Endothelial cell of umbilical vein (primary cell): ENCODE data around the gene SLC6A9. TPM values are rescaled to one million over a fixed set of nuclear protein-coding genes. Genes with fewer than 3 reads are reported as not detected.

Source experiments
- Bru-seq: library from RNA; stranded (reverse); fragments of 400-500 nt; gene quantifications from one replicate; lab custom pipeline; 2021; lab: Mats Ljungman, UMichigan
- BruChase-seq, 2 experiments: library from RNA; stranded (reverse); fragments of 400-500 nt; gene quantifications; one replicate each; lab custom pipeline; 2021; lab: Mats Ljungman, UMichigan
- BruUV-seq: library from RNA; stranded (reverse); fragments of 400-500 nt; replicated peaks from 2 replicates; lab custom pipeline; 2021; lab: Mats Ljungman, UMichigan
- CTCF ChIA-PET: fragments of 300-600, 350-600 bp; sonication (Branson Sonifier 250); formaldehyde crosslinking; loops from one replicate; lab custom pipeline; 2021; ENCODE audit warnings: antibody characterized with exemption, inconsistent platforms; lab: Charles Lee
- POLR2A ChIA-PET: fragments of 300-600, 350-600 bp; sonication (Branson Sonifier 250); formaldehyde crosslinking; loops from one replicate; lab custom pipeline; 2021; ENCODE audit warnings: antibody characterized with exemption, inconsistent platforms; lab: Charles Lee
- DNase-seq: peaks from one replicate; pipeline ENCODE4 v3.0.0-alpha.2; 2011; ENCODE audit warnings: low read depth, low spot score
- FAIRE-seq: peaks from 2 replicates; lab custom pipeline; 2011; peaks lifted over from hg19 to GRCh38; lab: Jason Lieb, UNC
- H2AFZ ChIP-seq: 2 replicates; pipeline ENCODE4 v1.6.0; 2012; ENCODE audit warnings: low read depth, low read length, control low read depth, inconsistent platforms
- H3K27ac ChIP-seq: 2 replicates; pipeline ENCODE4 v1.5.1; 2011; ENCODE audit warnings: low read depth, mild to moderate bottlenecking, control low read depth, low read length, moderate library complexity; ENCODE audit not compliant: insufficient read depth
- H3K27me3 ChIP-seq, 2 experiments: 2 replicates each; pipeline versions ENCODE4 v1.6.0 to v1.6.1; 2011; ENCODE audit warnings: low read length in 2 of 2, mixed read lengths in 1 of 2; ENCODE audit not compliant: control insufficient read depth in 2 of 2, insufficient read depth in 2 of 2
- H3K36me3 ChIP-seq, 2 experiments: 2 replicates in 1 of 2; 3 replicates in 1 of 2; pipeline ENCODE4 v1.5.1; 2011; ENCODE audit warnings: low read length in 2 of 2, mild to moderate bottlenecking in 1 of 2, moderate library complexity in 1 of 2; ENCODE audit not compliant: control insufficient read depth in 2 of 2, insufficient read depth in 2 of 2; ENCODE audit errors: extremely low read depth in 1 of 2
- H3K4me1 ChIP-seq: 3 replicates; pipeline ENCODE4 v1.5.1; 2011; ENCODE audit warnings: mild to moderate bottlenecking, low read length; ENCODE audit not compliant: control insufficient read depth, insufficient read depth; ENCODE audit errors: extremely low read depth
- H3K4me2 ChIP-seq: 2 replicates; pipeline ENCODE4 v1.6.1; 2011; ENCODE audit warnings: low read length, control low read depth, mixed read lengths; ENCODE audit not compliant: insufficient read depth
- H3K4me3 ChIP-seq, 3 experiments: fragments of 200-600 bp in 1 of 3; sonication (generic), shearing (Covaris generic) in 1 of 3; replicated peaks in 1 of 3; 2 replicates each; pipeline ENCODE4 v1.5.1; 2011 to 2016; ENCODE audit warnings: control low read depth in 3 of 3, low read length in 3 of 3, mild to moderate bottlenecking in 2 of 3, inconsistent platforms in 1 of 3, low read depth in 1 of 3, moderate library complexity in 1 of 3; ENCODE audit not compliant: insufficient read depth in 1 of 3
- H3K79me2 ChIP-seq: 2 replicates; pipeline ENCODE4 v1.6.0; 2012; ENCODE audit warnings: low read length, inconsistent platforms; ENCODE audit not compliant: control insufficient read depth, insufficient read depth
- H3K9ac ChIP-seq: replicated peaks from 2 replicates; pipeline ENCODE3; 2011; ENCODE audit warnings: low read length, control low read depth; ENCODE audit not compliant: insufficient read depth; ENCODE audit errors: extremely low read depth
- H3K9me1 ChIP-seq: replicated peaks from 3 replicates; pipeline ENCODE4 v1.6.0; 2011; ENCODE audit warnings: mild to moderate bottlenecking, low read length; ENCODE audit not compliant: control insufficient read depth, insufficient read depth; ENCODE audit errors: extremely low read depth
- H3K9me3 ChIP-seq: replicated peaks from 2 replicates; pipeline ENCODE4 v1.5.1; 2012; ENCODE audit warnings: low read length, inconsistent platforms; ENCODE audit not compliant: control insufficient read depth, insufficient read depth
- H4K20me1 ChIP-seq: replicated peaks from 2 replicates; pipeline ENCODE3; 2011; ENCODE audit warnings: mild to moderate bottlenecking, low read length; ENCODE audit not compliant: control insufficient read depth, insufficient read depth; ENCODE audit errors: extremely low read depth
- CTCF ChIP-seq, 2 donors: IDR thresholded peaks; 1 replicate in 1 of 2; 2 replicates in 1 of 2; pipeline ENCODE4 v1.5.1; 2011; ENCODE audit warnings: low read length in 2 of 2, mild to moderate bottlenecking in 2 of 2, moderate library complexity in 2 of 2, control low read depth in 1 of 2, inconsistent platforms in 1 of 2, low read depth in 1 of 2; ENCODE audit not compliant: insufficient read depth in 1 of 2; ENCODE audit errors: extremely low read depth in 1 of 2
- EZH2 ChIP-seq: IDR thresholded peaks from 2 replicates; pipeline ENCODE4 v1.6.1; 2012; ENCODE audit warnings: borderline replicate concordance, low read depth, mild to moderate bottlenecking, moderate library complexity, low read length, inconsistent platforms; ENCODE audit not compliant: severe bottlenecking
- MYC ChIP-seq: IDR thresholded peaks from one replicate; pipeline ENCODE4 v1.6.1; 2011; ENCODE audit warnings: mild to moderate bottlenecking, low read depth, low read length
- POLR2A ChIP-seq: IDR thresholded peaks from 2 replicates; pipeline ENCODE4 v1.6.1; 2012; ENCODE audit warnings: low read depth, mild to moderate bottlenecking, control low read depth, low read length
- POLR2AphosphoS5 ChIP-seq: IDR thresholded peaks from 2 replicates; pipeline ENCODE4 v1.6.1; 2012; ENCODE audit warnings: low read depth, mild to moderate bottlenecking, control low read depth, low read length, moderate library complexity; ENCODE audit not compliant: insufficient read depth
- dilution Hi-C: fragments of 300-500 bp; cut with MboI; formaldehyde crosslinking; loops from one replicate; pipeline ENCODE4 v1.15.0; 2019; ENCODE audit warnings: low sequenced_read_pairs; ENCODE audit not compliant: extremely low pct_ligation_motif_present
- intact Hi-C: fragments of 100-400 bp; cut with micrococcal nuclease; formaldehyde crosslinking; loops from one replicate; pipeline ENCODE4 v1.10.0; 2022
- long read RNA-seq: library from polyadenylated mRNA; stranded (forward); transcript quantifications from one replicate; pipeline ENCODE4 v2.0.0, GENCODE V29; 2021
- polyA minus RNA-seq, 3 experiments: library from RNA; depleted of rRNA, polyadenylated mRNA; stranded (reverse); fragments of >200 nt; gene quantifications; 1 replicate in 1 of 3; 2 replicates in 2 of 3; pipeline ENCODE4 v1.2.3, GENCODE V29; 2011
- polyA plus RNA-seq, 4 experiments: library from polyadenylated mRNA; depleted of rRNA in 3 of 4; stranded (reverse) in 3 of 4; unstranded in 1 of 4; fragments of >200 nt; gene quantifications; 2 replicates each; pipeline versions ENCODE4 v1.2.1 to v1.2.3, GENCODE V29; 2011 to 2012; ENCODE audit warnings: missing spikeins in 1 of 4
- total RNA-seq: library from RNA; stranded (reverse); gene quantifications from 2 replicates; pipeline ENCODE4 v1.2.3, GENCODE V29; 2021
- TF ChIP-seq, protein P1 (sequence below): IDR thresholded peaks from 2 replicates; pipeline ENCODE4 v1.6.1; 2011; ENCODE audit not compliant: insufficient read depth, insufficient read length

Gene SLC6A9
- total RNA-seq: 1.3 and 1.5 TPM in 2 replicates
- 0.80 and 0.81 TPM in 2 replicates for polyA plus RNA-seq
- polyA plus RNA-seq (2011; cell fraction: cytosol; rRNA removed): 0.32 and 0.72 TPM in 2 replicates
- 0.97 and 1.1 TPM in 2 replicates for polyA plus RNA-seq (2011; cell fraction: nucleus; rRNA removed)
- 0.62 and 0.70 TPM in 2 replicates for polyA plus RNA-seq (2012)
- 1.5 and 2.2 TPM in 2 replicates for polyA minus RNA-seq
- 49.0 TPM for polyA minus RNA-seq (2011; cell fraction: cytosol; rRNA and poly(A)+ RNA removed)
- 0.58 and 1.3 TPM in 2 replicates for polyA minus RNA-seq (2011; cell fraction: nucleus; rRNA and poly(A)+ RNA removed)
- Bru-seq, nascent RNA: percentile 15 among the genes with signal in this experiment
- percentile 17 among the genes with signal in this experiment for BruChase-seq, experiment 1, labeled RNA remaining after a 6-hour chase
- percentile 16 among the genes with signal in this experiment for BruChase-seq, experiment 2, labeled RNA remaining after a 2-hour chase
- long read RNA-seq, partial matches to known transcripts: 0 of 3 reads
- long read RNA-seq, other reads (novel, unspliced or antisense): 3 of 3 reads

GRCh38 chr1:44031252-44032169, at the start of gene SLC6A9:
Gene SLC6A9 (minus strand): TSS chr1:44031462. CDS start chr1:44024277, 7,185 bp downstream.
- peaks cover 7% of the 10 kb centered on the region for H3K4me1 ChIP-seq
- H3K9ac ChIP-seq: peak within 1 kb of the TSS; percentile 48
- peak within 1 kb of the TSS; percentile 35 to 67 (median 59) for H3K4me3 ChIP-seq
- no peak within 1 kb of the TSS for H3K27ac ChIP-seq
- no peaks in the 10 kb centered on the region for H3K9me3 ChIP-seq
- intact Hi-C loops (loop anchor here (2.0 to 5.0 kb wide), 2 partner anchors 39 to 63 kb away; partner anchors contain the start of gene CCDC24), dilution Hi-C loops (no loop called here)
- ChIA-PET POLR2A (interaction anchor here (0.6 kb wide), 1 partner anchor 62 kb away, joined by 3 read pairs; the partner anchor contains the start of gene DPH2), CTCF (interaction anchor here (0.6 to 2.2 kb wide), 2 partner anchors 26 to 399 kb away, joined by 3 to 7 read pairs; no protein-coding TSS in a partner anchor)
- TF ChIP-seq POLR2A (no peak), CTCF (IDR thresholded peaks at IDR 0.05; ENCODE audit: extremely low read depth in 1 of 2, insufficient read depth in 1 of 2, low read depth in 1 of 2, low read length in 2 of 2) (no peak), MYC (no peak), POLR2AphosphoS5 (no peak), EZH2 (no peak)
- TF ChIP-seq, protein P1, sequence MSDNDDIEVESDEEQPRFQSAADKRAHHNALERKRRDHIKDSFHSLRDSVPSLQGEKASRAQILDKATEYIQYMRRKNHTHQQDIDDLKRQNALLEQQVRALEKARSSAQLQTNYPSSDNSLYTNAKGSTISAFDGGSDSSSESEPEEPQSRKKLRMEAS: no peak
- no peaks in the 10 kb centered on the region for H3K9me1 ChIP-seq
- H3K36me3 ChIP-seq: no peaks in the 10 kb centered on the region
- BruUV-seq: no TSS peak
- peak; percentile 34 for DNase-seq
- peak within 1 kb of the TSS; percentile 79 for H3K4me2 ChIP-seq
- H3K79me2 ChIP-seq: no peaks in the 10 kb centered on the region
- no peaks in the 10 kb centered on the region for H3K27me3 ChIP-seq
- peak; percentile 64 for FAIRE-seq
- no peaks in the 10 kb centered on the region for H4K20me1 ChIP-seq
- peak within 1 kb of the TSS; percentile 74 for H2AFZ ChIP-seq
